K562 (cell line): ENCODE measurements around the gene ETNK1. TPM values are rescaled to one million over a fixed set of nuclear protein-coding genes. Genes with fewer than 3 reads are reported as not detected.

ENCODE experiments used
- BMI1 ChIP-seq: fragments of 150-350 bp; IDR thresholded peaks from 2 replicates; pipeline ENCODE4 v1.6.1; 2014; ENCODE audit warnings: low read length
- CBX8 ChIP-seq: fragments of 200-600 bp; sonication (generic); IDR thresholded peaks from 2 replicates; pipeline ENCODE4 v1.6.1; 2012; ENCODE audit warnings: borderline replicate concordance, mixed run types, low read depth, mild to moderate bottlenecking, moderate library complexity, mixed read lengths, low read length, control low read depth, inconsistent platforms; ENCODE audit not compliant: poor library complexity, severe bottlenecking; ENCODE audit errors: extremely low read depth
- CHD4 ChIP-seq: fragments of 200-600 bp; sonication (generic); IDR thresholded peaks from 3 replicates; pipeline ENCODE4 v1.6.1; 2012; ENCODE audit warnings: low read depth, mild to moderate bottlenecking, mixed read lengths, low read length, inconsistent platforms; ENCODE audit not compliant: insufficient read depth, insufficient replicate concordance, poor library complexity, severe bottlenecking
- DNMT1 ChIP-seq: fragments of 450-650 bp; IDR thresholded peaks from 2 replicates; pipeline ENCODE4 v1.6.1; 2016; ENCODE audit warnings: antibody characterized with exemption, mild to moderate bottlenecking
- DPF2 ChIP-seq: fragments of 450-650 bp; IDR thresholded peaks from 2 replicates; pipeline ENCODE4 v1.6.1; 2016
- FOXO4 ChIP-seq: fragments of 450-650 bp; formaldehyde crosslinking; IDR thresholded peaks from 2 replicates; pipeline ENCODE4 v1.4.0; 2020; ENCODE audit warnings: mild to moderate bottlenecking, moderate library complexity
- GTF2A2 ChIP-seq: IDR thresholded peaks from 2 replicates; pipeline ENCODE4 v1.6.1; 2016; ENCODE audit warnings: mild to moderate bottlenecking, missing genetic modification characterization, missing compliant biosample characterization
- MIER1 ChIP-seq: fragments of 450-650 bp; IDR thresholded peaks from 2 replicates; pipeline ENCODE4 v1.6.1; 2016; ENCODE audit warnings: antibody characterized with exemption, mild to moderate bottlenecking, low read depth
- MYNN ChIP-seq, 2 experiments: sonication (generic); formaldehyde crosslinking in 1 of 2; IDR thresholded peaks; 2 replicates each; pipeline versions ENCODE4 v1.5.0 to v1.6.1; 2016 to 2020; ENCODE audit warnings: antibody characterized with exemption in 1 of 2, missing genetic modification reagents in 1 of 2
- NCOA2 ChIP-seq, 2 experiments: fragments of 450-650 bp; IDR thresholded peaks; 2 replicates each; pipeline ENCODE4 v1.6.1; 2018; ENCODE audit warnings: mild to moderate bottlenecking in 2 of 2, moderate library complexity in 1 of 2; ENCODE audit not compliant: partially characterized antibody in 2 of 2
- NFIX ChIP-seq: fragments of 250-450 bp; sonication (Bioruptor Pico); IDR thresholded peaks from 2 replicates; pipeline ENCODE4 v1.4.0; 2020; ENCODE audit warnings: low read depth, mild to moderate bottlenecking, moderate library complexity
- RBM25 ChIP-seq: fragments of 200-400 bp; formaldehyde crosslinking; IDR thresholded peaks from 2 replicates; pipeline ENCODE4 v1.6.1; 2018; ENCODE audit warnings: low read length, low read depth, moderate library complexity; ENCODE audit not compliant: severe bottlenecking
- SREBF2 ChIP-seq: sonication (generic); formaldehyde crosslinking; IDR thresholded peaks from 2 replicates; pipeline ENCODE4 v1.4.0; 2020; ENCODE audit warnings: mild to moderate bottlenecking, missing genetic modification reagents
- SRF ChIP-seq, 2 experiments: fragments of 250-450, 450-650 bp in 1 of 2; sonication (Bioruptor Pico) in 1 of 2; sonication (generic) in 1 of 2; formaldehyde crosslinking; IDR thresholded peaks; 2 replicates each; pipeline versions ENCODE4 v1.5.0 to v1.5.1; 2020 to 2022; ENCODE audit warnings: mild to moderate bottlenecking in 1 of 2, missing genetic modification reagents in 1 of 2
- TARDBP ChIP-seq: fragments of 450-650 bp; IDR thresholded peaks from 2 replicates; pipeline ENCODE4 v1.6.1; 2016
- TEAD1 ChIP-seq, 2 experiments: fragments of 450-650 bp in 1 of 2; sonication (generic) in 1 of 2; formaldehyde crosslinking; IDR thresholded peaks; 2 replicates each; pipeline versions ENCODE4 v1.4.0 to v1.8.0; 2020 to 2022; ENCODE audit warnings: mild to moderate bottlenecking in 2 of 2, missing genetic modification reagents in 1 of 2
- TFE3 ChIP-seq: fragments of 450-650 bp; formaldehyde crosslinking; IDR thresholded peaks from 2 replicates; pipeline ENCODE4 v1.4.0; 2020; ENCODE audit warnings: mild to moderate bottlenecking, mixed read lengths
- ZBTB34 ChIP-seq: fragments of 250-450 bp; sonication (Bioruptor Pico); IDR thresholded peaks from 2 replicates; pipeline ENCODE4 v1.8.0; 2021; ENCODE audit warnings: mild to moderate bottlenecking, moderate library complexity
- ZNF408 ChIP-seq: fragments of 250-450 bp; sonication (Bioruptor Pico); IDR thresholded peaks from 2 replicates; pipeline ENCODE4 v1.4.0; 2020; ENCODE audit warnings: low read depth, mild to moderate bottlenecking, moderate library complexity
- ZNF511 ChIP-seq: sonication (generic); formaldehyde crosslinking; IDR thresholded peaks from 2 replicates; pipeline ENCODE4 v1.8.0; 2022; ENCODE audit warnings: mild to moderate bottlenecking, missing genetic modification reagents
- ZNF583 ChIP-seq: fragments of 250-450 bp; sonication (Bioruptor Pico); IDR thresholded peaks from 2 replicates; pipeline ENCODE4 v1.4.0; 2020
- ZNF644 ChIP-seq: fragments of 200-800 bp; sonication (Bioruptor generic); IDR thresholded peaks from 2 replicates; pipeline ENCODE4 v1.6.1; 2016; ENCODE audit warnings: low read depth, missing genetic modification characterization, missing compliant biosample characterization
- polyA plus RNA-seq, 8 experiments: library from polyadenylated mRNA; depleted of rRNA in 4 of 8; stranded (reverse) in 5 of 8; unstranded in 3 of 8; fragments of >200 nt; fragmentation: Nextera tagmentation in 2 of 8; fragmentation: Illumina TruSeq in 1 of 8; extraction: Ambion mirVana in 2 of 8; extraction: Trizol in 1 of 8; gene quantifications; 2 replicates each; pipeline versions ENCODE4 v1.2.1 to v1.2.3, GENCODE V29; 2011 to 2014; ENCODE audit warnings: inconsistent platforms in 1 of 8, missing spikeins in 1 of 8
- total RNA-seq, 7 experiments: library from RNA; depleted of rRNA in 6 of 7; stranded (reverse); fragments of >200 nt in 6 of 7; fragmentation: Illumina TruSeq in 2 of 7; extraction: Trizol in 2 of 7; gene quantifications; 2 replicates each; pipeline versions ENCODE4 v1.2.1 to v1.2.3, GENCODE V29; 2011 to 2021; ENCODE audit warnings: low replicate concordance in 1 of 7

Gene ETNK1
- total and polyA plus RNA-seq, 9 of the 15 experiments (the other 6 are each of a cell fraction or from before 2014, with no cell fraction given): 10.0 to 70.5 (median 36.0) TPM

GRCh38 chr12:22624870-22625761 lies at the start of gene ETNK1 (continued):
- TF ChIP-seq FOXO4 (CRISPR knock-in tag) (no peak), ZNF583 (CRISPR knock-in tag) (no peak), RBM25 (no peak), ZBTB34 (CRISPR knock-in tag) (no peak), SREBF2 (no peak), CBX8 (no peak), BMI1 (no peak), TARDBP (no peak), ZNF408 (CRISPR knock-in tag) (no peak), NFIX (no peak), ZNF644 (no peak), SRF (CRISPR knock-in tag; IDR thresholded peaks at IDR 0.05) (0 out of 4 replicates have a peak, but pooled peaks of 1 of the 2 experiments have one; percentile 20), MIER1 (no peak), GTF2A2 (tag) (no peak), TEAD1 (CRISPR knock-in tag; IDR thresholded peaks at IDR 0.05) (peak in 1 of 2 experiments; percentile 58; a peak in 1 of 4 replicates), DPF2 (no peak), ZNF511 (CRISPR knock-in tag) (no peak; the same call in 1 of the 2 replicates), CHD4 (no peak), NCOA2 (IDR thresholded peaks at IDR 0.05; ENCODE audit: partially characterized antibody in 2 of 2) (no peak), DNMT1 (no peak), TFE3 (CRISPR knock-in tag) (no peak), MYNN (IDR thresholded peaks at IDR 0.05) (no peak), MYNN (CRISPR knock-in tag; IDR thresholded peaks at IDR 0.05) (no peak)
